Spleen (tissue), 11 donors: ENCODE results near the gene PCMT1. TPM values are rescaled to one million over a fixed set of nuclear protein-coding genes. Genes with fewer than 3 reads are reported as not detected.

Experiments used
- DNase-seq: peaks from one replicate; pipeline ENCODE4 v3.0.0-alpha.2; 2020
- H3K27ac ChIP-seq, 8 donors: fragments of 200-600 bp; sonication (generic) in 7 of 8; 1 replicate in 4 of 8; 2 replicates in 4 of 8; pipeline versions ENCODE4 v1.5.0 to v1.8.0; 2016 to 2021; ENCODE audit warnings: inconsistent platforms in 4 of 8, mild to moderate bottlenecking in 4 of 8, moderate library complexity in 1 of 8
- H3K27me3 ChIP-seq, 7 donors: fragments of 200-600 bp; sonication (generic) in 6 of 7; replicated peaks in 1 of 7; 1 replicate in 4 of 7; 2 replicates in 3 of 7; pipeline versions ENCODE4 v1.5.0 to v1.8.0; 2016 to 2021; ENCODE audit warnings: inconsistent platforms in 3 of 7, mild to moderate bottlenecking in 1 of 7
- H3K36me3 ChIP-seq, 6 donors: fragments of 200-600 bp; sonication (generic) in 5 of 6; 1 replicate in 4 of 6; 2 replicates in 2 of 6; pipeline versions ENCODE4 v1.5.0 to v1.8.0; 2016 to 2021; ENCODE audit warnings: inconsistent platforms in 2 of 6
- H3K4me1 ChIP-seq, 6 donors: fragments of 200-600 bp; sonication (generic) in 5 of 6; 1 replicate in 3 of 6; 2 replicates in 3 of 6; pipeline versions ENCODE4 v1.5.0 to v1.8.0; 2016 to 2021; ENCODE audit warnings: inconsistent platforms in 3 of 6
- H3K4me3 ChIP-seq, 8 donors: fragments of 200-600 bp; sonication (generic) in 7 of 8; 1 replicate in 4 of 8; 2 replicates in 4 of 8; pipeline versions ENCODE4 v1.5.0 to v1.8.0; 2016 to 2021; ENCODE audit warnings: inconsistent platforms in 4 of 8, mild to moderate bottlenecking in 4 of 8, moderate library complexity in 2 of 8
- H3K9me3 ChIP-seq, 8 donors: fragments of 200-600 bp; sonication (generic) in 7 of 8; 1 replicate in 4 of 8; 2 replicates in 4 of 8; pipeline versions ENCODE4 v1.5.0 to v1.8.0; 2016 to 2021; ENCODE audit warnings: inconsistent platforms in 4 of 8
- POLR2A ChIP-seq, 3 donors: fragments of 450-650 bp; IDR thresholded peaks; one replicate each; pipeline ENCODE4 v1.5.1; 2017; ENCODE audit warnings: antibody characterized with exemption in 3 of 3, mild to moderate bottlenecking in 1 of 3
- POLR2AphosphoS5 ChIP-seq, 3 donors: sonication (generic); formaldehyde crosslinking; IDR thresholded peaks; one replicate each; pipeline ENCODE4 v1.5.1; 2017; ENCODE audit warnings: antibody characterized with exemption in 3 of 3
- WGBS, 5 donors: extraction: QIAGEN DNeasy Blood & Tissue Kit in 3 of 5; methylation state at CpG; one replicate each; pipeline versions ENCODE4 v1.1.5 to v1.1.7; 2013 to 2018; 5-methylcytosine and 5-hydroxymethylcytosine counted together
- intact Hi-C: fragments of 100-400 bp; cut with DNase I; formaldehyde crosslinking; loops from one replicate; pipeline ENCODE4 v1.15.0; 2023; ENCODE audit warnings: low total_unique reads
- polyA plus RNA-seq, 3 donors: library from polyadenylated mRNA; stranded (reverse); fragments of 200-250 nt; gene quantifications; one replicate each; pipeline ENCODE4 v1.2.1, GENCODE V29; 2013
- total RNA-seq, 7 donors: library from RNA; depleted of rRNA in 3 of 7; stranded (reverse); fragments of >200 nt in 3 of 7; fragmentation: NEBNext Ultra II Directional in 4 of 7; extraction: Animal tissue kit (Norgen Biotek cat#: 25700) in 4 of 7; gene quantifications; one replicate each; pipeline versions ENCODE4 v1.1.0 to v1.2.1, GENCODE V29; 2016 to 2021
- TF ChIP-seq, protein P1 (sequence below), 11 experiments: fragments of 200-600 bp in 7 of 11; fragments of 450-650 bp in 4 of 11; sonication (generic) in 4 of 11; IDR thresholded peaks in 8 of 11; conservative IDR thresholded peaks in 3 of 11; 1 replicate in 7 of 11; 2 replicates in 4 of 11; pipeline versions ENCODE4 v1.4.0 to v1.8.0; 2016 to 2021; ENCODE audit warnings: antibody characterized with exemption in 11 of 11, inconsistent platforms in 4 of 11, mild to moderate bottlenecking in 1 of 11
- donor health status: healthy with polysubstance abuse.
- donor health status: DM: no; HTN: no; CAD: no; lungs with moderate emphysema.
- donor health status: DM: no; HTN: no; CAD: no.
- donor health status: Bipolar disorder and iron deficiency.
- donor health status: healthy.
- donor health status: DM: no; HTN: no; CAD: no.
- donor health status: DM: yes; HTN: yes; CAD: no.

The PCMT1 gene
- total and polyA plus RNA-seq, 10 donors: 22.0 to 66.7 (median 49.2) TPM

GRCh38 chr6:149756261-149756636 is 6.7 kb downstream of the PCMT1 start:
- H3K4me3 ChIP-seq: no peak overlapping the region
- no peaks in the 10 kb centered on the region for H3K9me3 ChIP-seq
- H3K27me3 ChIP-seq: no peaks in the 10 kb centered on the region
- peaks cover 0 to 34% (median 9%) of the 10 kb centered on the region in 6 donors for H3K36me3 ChIP-seq
- TF ChIP-seq POLR2A (IDR thresholded peaks at IDR 0.05): no peak
- TF ChIP-seq, protein P1, sequence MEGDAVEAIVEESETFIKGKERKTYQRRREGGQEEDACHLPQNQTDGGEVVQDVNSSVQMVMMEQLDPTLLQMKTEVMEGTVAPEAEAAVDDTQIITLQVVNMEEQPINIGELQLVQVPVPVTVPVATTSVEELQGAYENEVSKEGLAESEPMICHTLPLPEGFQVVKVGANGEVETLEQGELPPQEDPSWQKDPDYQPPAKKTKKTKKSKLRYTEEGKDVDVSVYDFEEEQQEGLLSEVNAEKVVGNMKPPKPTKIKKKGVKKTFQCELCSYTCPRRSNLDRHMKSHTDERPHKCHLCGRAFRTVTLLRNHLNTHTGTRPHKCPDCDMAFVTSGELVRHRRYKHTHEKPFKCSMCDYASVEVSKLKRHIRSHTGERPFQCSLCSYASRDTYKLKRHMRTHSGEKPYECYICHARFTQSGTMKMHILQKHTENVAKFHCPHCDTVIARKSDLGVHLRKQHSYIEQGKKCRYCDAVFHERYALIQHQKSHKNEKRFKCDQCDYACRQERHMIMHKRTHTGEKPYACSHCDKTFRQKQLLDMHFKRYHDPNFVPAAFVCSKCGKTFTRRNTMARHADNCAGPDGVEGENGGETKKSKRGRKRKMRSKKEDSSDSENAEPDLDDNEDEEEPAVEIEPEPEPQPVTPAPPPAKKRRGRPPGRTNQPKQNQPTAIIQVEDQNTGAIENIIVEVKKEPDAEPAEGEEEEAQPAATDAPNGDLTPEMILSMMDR (IDR thresholded peaks at IDR 0.05 in 8 of 11, conservative IDR thresholded peaks at IDR 0.05 in 3 of 11): no peak
- no peak for TF ChIP-seq POLR2AphosphoS5 (IDR thresholded peaks at IDR 0.05)
- H3K4me1 ChIP-seq: peaks cover 8 to 91% (median 47%) of the 10 kb centered on the region in 6 donors
- no peak for DNase-seq
- intact Hi-C loops: no loop called here
- H3K27ac ChIP-seq: no peak overlapping the region
- WGBS, 5 donors: 84 to 93% (median 92%) methylated on average over 7 of the region's 7 CpGs

- DNase-seq: no peak
- TF ChIP-seq POLR2AphosphoS5 (IDR thresholded peaks at IDR 0.05): no peak
- no peak for TF ChIP-seq POLR2A (IDR thresholded peaks at IDR 0.05)
- TF ChIP-seq, protein P1 (IDR thresholded peaks at IDR 0.05 in 8 of 11, conservative IDR thresholded peaks at IDR 0.05 in 3 of 11): no peak
Observed at GRCh38 chr6:149761438-149761837, 11.9 kb downstream of the PCMT1 start.

GRCh38 chr6:149763866-149764265 is 14.3 kb downstream of the PCMT1 start:
- no peak overlapping the region for H3K27ac ChIP-seq
- H3K4me1 ChIP-seq: peaks cover 0 to 53% (median 15%) of the 10 kb centered on the region in 6 donors
- no peak for DNase-seq
- H3K36me3 ChIP-seq: peaks cover 0 to 56% (median 26%) of the 10 kb centered on the region in 6 donors
- H3K9me3 ChIP-seq: peaks cover 0 to 23% (median 14%) of the 10 kb centered on the region in 8 donors
- TF ChIP-seq POLR2A (IDR thresholded peaks at IDR 0.05) (no peak), POLR2AphosphoS5 (IDR thresholded peaks at IDR 0.05) (no peak)
- TF ChIP-seq, protein P1 (IDR thresholded peaks at IDR 0.05 in 8 of 11, conservative IDR thresholded peaks at IDR 0.05 in 3 of 11): no peak
- no peaks in the 10 kb centered on the region for H3K27me3 ChIP-seq
- H3K4me3 ChIP-seq: no peak overlapping the region
- intact Hi-C loops: no loop called here

More at GRCh38 chr6:149761438-149761837, 11.9 kb downstream of the PCMT1 start:
- Histone ChIP-seq H3K27me3 (no peaks in the 10 kb centered on the region), H3K4me3 (no peak overlapping the region), H3K27ac (peak overlapping the region in 6 of 8 donors; percentile 2 to 64 (median 44)), H3K36me3 (peaks cover 0 to 42% (median 18%) of the 10 kb centered on the region in 6 donors), H3K9me3 (peaks cover 0 to 18% (median 10%) of the 10 kb centered on the region in 8 donors), H3K4me1 (peaks cover 0 to 69% (median 12%) of the 10 kb centered on the region in 6 donors)
- WGBS, 5 donors: 28 to 55% (median 48%) methylated on average over 1 of the region's 1 CpG
- intact Hi-C loops: no loop called here

- Histone ChIP-seq H3K27ac (peak overlapping the region in 5 of 8 donors; percentile 20 to 54 (median 38)), H3K4me3 (no peak overlapping the region), H3K4me1 (peaks cover 0 to 37% (median 9%) of the 10 kb centered on the region in 6 donors), H3K36me3 (peaks cover 0 to 55% (median 19%) of the 10 kb centered on the region in 6 donors), H3K9me3 (peaks cover 0 to 23% (median 14%) of the 10 kb centered on the region in 8 donors), H3K27me3 (no peaks in the 10 kb centered on the region)
- WGBS, 5 donors: 39 to 75% (median 46%) methylated on average over 3 of the region's 3 CpGs
- intact Hi-C loops: no loop called here
- TF ChIP-seq POLR2AphosphoS5 (IDR thresholded peaks at IDR 0.05) (no peak), POLR2A (IDR thresholded peaks at IDR 0.05) (no peak)
- TF ChIP-seq, protein P1 (IDR thresholded peaks at IDR 0.05 in 8 of 11, conservative IDR thresholded peaks at IDR 0.05 in 3 of 11): no peak
- no peak for DNase-seq
Observed at GRCh38 chr6:149766156-149766769, 16.7 kb downstream of the PCMT1 start.
